NCI-H1092 (cell line): ENCODE data around the gene TECTA.
"Not testable (repeated sequence)": the region's sequence is repeated elsewhere in the genome, so short reads cannot be mapped to it uniquely, and the experiment has no call there.

Experiments used
- DNase-seq: peaks from one replicate; lab custom pipeline; 2025; lab: John Stamatoyannopoulos, UW

TECTA gene

GRCh38 chr11:121229495-121230215 lies 128.6 kb downstream of the TECTA start:
- no peak for DNase-seq

- DNase-seq, result no peak
Measured at GRCh38 chr11:121231576-121232278, 130.7 kb downstream of the TECTA start.

- no peak for DNase-seq
Measured at GRCh38 chr11:121235057-121235456, 134.0 kb downstream of the TECTA start.

- DNase-seq, result no peak
Measured at GRCh38 chr11:121236115-121237001, 135.3 kb downstream of the TECTA start.

GRCh38 chr11:121237247-121237646 lies 136.2 kb downstream of the TECTA start:
- not testable (repeated sequence) for DNase-seq

GRCh38 chr11:121237686-121238658 lies 136.9 kb downstream of the TECTA start:
- DNase-seq, result no peak

- no peak for DNase-seq
Measured at GRCh38 chr11:121238956-121239355, 137.9 kb downstream of the TECTA start.

- DNase-seq, result not testable (repeated sequence)
Measured at GRCh38 chr11:121240001-121240400, 139.0 kb downstream of the TECTA start.

- DNase-seq, result no peak
Measured at GRCh38 chr11:121240650-121241303, 139.7 kb downstream of the TECTA start.
